Small intestine (tissue), 7 donors: ENCODE data around the gene STX5. TPM values are rescaled to one million over a fixed set of nuclear protein-coding genes. Genes with fewer than 3 reads are reported as not detected.
"Not testable (repeated sequence)": the region's sequence is repeated elsewhere in the genome, so short reads cannot be mapped to it uniquely, and the experiment has no call there.

Source experiments
- DNase-seq, 2 donors: peaks; one replicate each; pipeline versions ENCODE4 v3.0.0 to v3.0.0-alpha.2; 2013
- FAIRE-seq: peaks from 2 replicates; lab custom pipeline; 2012; peaks lifted over from hg19 to GRCh38; lab: Jason Lieb, UNC
- H3K27ac ChIP-seq, 3 donors: one replicate each; pipeline ENCODE4 v1.5.1; 2013; ENCODE audit warnings: low read length in 2 of 3, mild to moderate bottlenecking in 2 of 3, control low read depth in 1 of 3, inconsistent platforms in 1 of 3, low read depth in 1 of 3, moderate library complexity in 1 of 3
- H3K27me3 ChIP-seq, 3 donors: one replicate each; pipeline ENCODE4 v1.6.1; 2013; ENCODE audit warnings: low read length in 3 of 3, inconsistent platforms in 1 of 3; ENCODE audit not compliant: control insufficient read depth in 3 of 3, insufficient read depth in 3 of 3
- H3K36me3 ChIP-seq, 3 donors: one replicate each; pipeline ENCODE4 v1.6.1; 2013; ENCODE audit warnings: low read length in 3 of 3, inconsistent platforms in 1 of 3, low read depth in 1 of 3, mild to moderate bottlenecking in 1 of 3, moderate library complexity in 1 of 3; ENCODE audit not compliant: control insufficient read depth in 3 of 3, insufficient read depth in 2 of 3
- H3K4me1 ChIP-seq, 3 donors: one replicate each; pipeline ENCODE4 v1.6.1; 2013; ENCODE audit warnings: low read length in 2 of 3, inconsistent platforms in 1 of 3, low read depth in 1 of 3, mild to moderate bottlenecking in 1 of 3, moderate library complexity in 1 of 3; ENCODE audit not compliant: control insufficient read depth in 3 of 3, insufficient read depth in 2 of 3
- H3K4me3 ChIP-seq, 3 donors: one replicate each; pipeline ENCODE4 v1.5.1; 2013; ENCODE audit warnings: low read length in 3 of 3, control low read depth in 1 of 3, inconsistent platforms in 1 of 3, low read depth in 1 of 3, mild to moderate bottlenecking in 1 of 3, moderate library complexity in 1 of 3
- H3K9me3 ChIP-seq, 2 donors: one replicate each; pipeline ENCODE4 v1.6.1; 2013; ENCODE audit warnings: low read depth in 1 of 2, low read length in 1 of 2; ENCODE audit not compliant: control insufficient read depth in 2 of 2, insufficient read depth in 1 of 2
- WGBS, 3 donors: extraction: QIAGEN DNeasy Blood & Tissue Kit; methylation state at CpG; one replicate each; pipeline ENCODE4 v1.1.7; 2013; 5-methylcytosine and 5-hydroxymethylcytosine counted together
- polyA plus RNA-seq, 4 donors: library from polyadenylated mRNA; stranded (reverse) in 3 of 4; unstranded in 1 of 4; fragments of 200-250 nt in 3 of 4; fragments of 120-200 nt in 1 of 4; gene quantifications; one replicate each; pipeline versions ENCODE4 v1.2.1 to v1.2.3, GENCODE V29; 2013
- donor health status: healthy with polysubstance abuse.
- donor health status: control.
- donor health status: control.
- donor health status: Bipolar disorder and iron deficiency.
- donor health status: healthy.

Gene STX5
- polyA plus RNA-seq, 4 donors, result 22.6 to 43.4 (median 31.7) TPM

DNA sequence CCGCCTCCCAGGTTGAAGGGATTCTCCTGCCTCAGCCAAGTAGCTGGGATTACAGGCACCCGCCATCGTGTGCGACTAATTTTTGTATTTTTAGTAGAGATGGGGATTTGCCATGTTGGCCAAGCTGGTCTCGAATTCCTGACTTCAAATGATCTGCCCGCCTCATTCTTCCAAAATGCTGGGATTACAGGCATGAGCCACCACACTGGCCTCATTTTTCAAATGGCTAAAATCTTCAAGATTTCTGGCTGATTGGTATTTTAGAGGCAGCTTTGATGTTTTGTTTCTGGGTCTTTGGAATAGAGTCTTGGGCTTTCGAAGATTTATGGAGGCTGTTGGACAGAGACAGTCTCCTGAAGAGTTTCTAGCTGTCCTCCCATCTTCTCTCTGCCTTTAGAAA, 43.0 kb upstream of the STX5 start:
- WGBS, 3 donors, result 95 to 98% (median 97%) methylated on average over 7 of the region's 7 CpGs
- no peak for FAIRE-seq
- no peaks in the 10 kb centered on the region for H3K27me3 ChIP-seq

DNA sequence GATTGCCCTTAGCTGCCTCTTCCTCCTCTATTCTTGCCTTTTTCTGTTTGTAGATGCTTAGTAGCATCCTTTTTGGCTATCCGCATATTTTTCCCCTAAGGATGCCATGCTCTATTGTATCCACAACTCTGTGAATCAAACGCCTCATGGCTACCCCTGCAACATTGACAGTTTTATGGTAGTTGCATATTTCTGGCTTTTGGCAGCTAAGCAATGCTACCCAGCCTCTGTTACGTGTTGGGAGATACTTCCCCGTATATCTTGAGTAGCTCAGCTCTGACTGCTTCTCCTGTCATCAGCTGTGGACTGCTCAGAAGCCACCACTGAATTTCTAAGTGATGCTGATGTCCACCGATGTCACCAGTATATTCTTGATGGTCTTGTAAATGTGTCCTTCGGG, 33.8 kb upstream of the STX5 start:
- no peaks in the 10 kb centered on the region for H3K27me3 ChIP-seq

More for the DNA sequence above, 43.0 kb upstream of the STX5 start:
- no peak for DNase-seq
- Histone ChIP-seq H3K9me3 (no peaks in the 10 kb centered on the region), H3K4me1 (peaks cover 0 to 9% (median 2%) of the 10 kb centered on the region in 3 donors), H3K27ac (no peak overlapping the region), H3K36me3 (peaks cover 0 to 29% (median 0%) of the 10 kb centered on the region in 3 donors), H3K4me3 (no peak overlapping the region)

GRCh38 chr11:62863687-62864335, 32.0 kb upstream of the STX5 start:
- Histone ChIP-seq H3K27ac (no peak overlapping the region), H3K9me3 (no peaks in the 10 kb centered on the region), H3K4me3 (no peak overlapping the region), H3K27me3 (no peaks in the 10 kb centered on the region), H3K36me3 (peaks cover 0 to 7% (median 0%) of the 10 kb centered on the region in 3 donors), H3K4me1 (no peaks in the 10 kb centered on the region)
- no peak for DNase-seq
- FAIRE-seq, result no peak
- 76 to 85% (median 82%) methylated on average over 4 of the region's 4 CpGs for WGBS, 3 donors

More for the DNA sequence above, 33.8 kb upstream of the STX5 start:
- no peak overlapping the region for H3K4me3 ChIP-seq
- H3K27ac ChIP-seq, result no peak overlapping the region
- no peaks in the 10 kb centered on the region for H3K4me1 ChIP-seq
- DNase-seq, result no peak
- no peak for FAIRE-seq
- no peaks in the 10 kb centered on the region for H3K9me3 ChIP-seq
- 80 to 84% (median 83%) methylated on average over 6 of the region's 6 CpGs for WGBS, 3 donors
- H3K36me3 ChIP-seq, result peaks cover 0 to 7% (median 0%) of the 10 kb centered on the region in 3 donors

GRCh38 chr11:62861564-62862192, 29.8 kb upstream of the STX5 start:
- DNase-seq, H3K9me3 ChIP-seq, H3K4me1 ChIP-seq, H3K36me3 ChIP-seq, H3K27me3 ChIP-seq, FAIRE-seq, H3K27ac ChIP-seq, H3K4me3 ChIP-seq: not testable (repeated sequence)
- WGBS, 3 donors, result 90 to 94% (median 91%) methylated on average over 16 of the region's 16 CpGs

- FAIRE-seq (no peak), DNase-seq (no peak)
- Histone ChIP-seq H3K27ac (no peak overlapping the region), H3K4me3 (no peak overlapping the region), H3K27me3 (no peaks in the 10 kb centered on the region), H3K4me1 (peaks cover 0 to 5% (median 0%) of the 10 kb centered on the region in 3 donors), H3K9me3 (no peaks in the 10 kb centered on the region), H3K36me3 (peaks cover 0 to 5% (median 0%) of the 10 kb centered on the region in 3 donors)
- WGBS, 3 donors, result 68 to 78% (median 77%) methylated on average over 5 of the region's 5 CpGs
Observed at GRCh38 chr11:62860835-62861563, 29.1 kb upstream of the STX5 start.

GRCh38 chr11:62859281-62859703, 27.4 kb upstream of the STX5 start:
- not testable (repeated sequence) for H3K4me3 ChIP-seq, FAIRE-seq, H3K9me3 ChIP-seq, H3K27me3 ChIP-seq, H3K36me3 ChIP-seq, H3K4me1 ChIP-seq, H3K27ac ChIP-seq, DNase-seq
- WGBS, 3 donors, result 71 to 86% (median 83%) methylated on average over 8 of the region's 8 CpGs

DNA sequence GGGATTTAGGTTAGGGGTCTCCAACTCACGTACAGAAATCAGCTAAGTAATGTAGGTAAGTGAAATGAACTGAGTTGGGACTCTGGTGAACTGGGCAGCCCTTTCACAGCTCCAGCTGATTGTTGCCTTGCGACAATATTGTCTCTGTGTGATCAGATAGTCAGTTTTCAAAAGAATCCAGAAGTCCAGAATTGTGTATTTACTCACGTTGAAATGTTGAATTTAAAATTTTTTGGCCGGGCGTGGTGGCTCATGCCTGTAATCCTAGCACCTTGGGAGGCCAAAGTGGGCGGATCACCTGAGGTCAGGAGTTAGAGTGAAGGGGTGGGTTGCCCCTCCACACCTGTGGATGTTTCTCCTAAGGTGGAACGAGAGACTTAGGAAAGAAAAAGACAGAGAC, 26.4 kb upstream of the STX5 start:
- no peaks in the 10 kb centered on the region for H3K9me3 ChIP-seq
- 77 to 80% (median 77%) methylated on average over 7 of the region's 7 CpGs for WGBS, 3 donors
- FAIRE-seq (no peak), DNase-seq (no peak)
- no peaks in the 10 kb centered on the region for H3K27me3 ChIP-seq
- H3K4me1 ChIP-seq, result peaks cover 2 to 11% (median 5%) of the 10 kb centered on the region in 3 donors
- H3K36me3 ChIP-seq, result peaks cover 2 to 5% (median 3%) of the 10 kb centered on the region in 3 donors
- no peak overlapping the region for H3K4me3 ChIP-seq
- no peak overlapping the region for H3K27ac ChIP-seq

GRCh38 chr11:62857541-62857982, 25.7 kb upstream of the STX5 start:
- WGBS, 3 donors, result 53 to 57% (median 57%) methylated on average over 2 of the region's 2 CpGs
- no peaks in the 10 kb centered on the region for H3K9me3 ChIP-seq
- H3K36me3 ChIP-seq, result peaks cover 5 to 8% (median 7%) of the 10 kb centered on the region in 3 donors
- no peak overlapping the region for H3K27ac ChIP-seq
- no peak for FAIRE-seq
- no peak for DNase-seq
- no peak overlapping the region for H3K4me3 ChIP-seq
- no peaks in the 10 kb centered on the region for H3K27me3 ChIP-seq
- H3K4me1 ChIP-seq, result peaks cover 4 to 11% (median 6%) of the 10 kb centered on the region in 3 donors
